Neural cell (in vitro differentiated cells): Measurements from ENCODE around the gene HBE1. TPM values are rescaled to one million over a fixed set of nuclear protein-coding genes. Genes with fewer than 3 reads are reported as not detected.

Experiments
- H2AFZ ChIP-seq: fragments of 200-600, 300-800 bp; sonication (generic), shearing (Covaris generic); 2 replicates; pipeline ENCODE4 v1.6.0; 2014; ENCODE audit warnings: low read depth, mild to moderate bottlenecking, antibody characterized with exemption, low read length, moderate library complexity
- H3F3A ChIP-seq: fragments of 200-600 bp; shearing (Covaris generic); 2 replicates; pipeline ENCODE4 v1.6.1; 2016; ENCODE audit warnings: mild to moderate bottlenecking, moderate library complexity, mixed read lengths, antibody characterized with exemption, low read length; ENCODE audit not compliant: insufficient read depth, poor library complexity, severe bottlenecking
- H3K27ac ChIP-seq: fragments of 200-600, 300-800 bp; sonication (generic), shearing (Covaris generic); 2 replicates; pipeline ENCODE4 v1.5.1; 2014; ENCODE audit warnings: mild to moderate bottlenecking, low read length, moderate library complexity
- H3K27me3 ChIP-seq: fragments of 300-800, 200-600 bp; sonication (generic), shearing (Covaris generic); 2 replicates; pipeline ENCODE4 v1.6.0; 2014; ENCODE audit warnings: mild to moderate bottlenecking, low read depth, low read length, moderate library complexity; ENCODE audit not compliant: insufficient read depth
- H3K36me3 ChIP-seq: fragments of 300-800, 200-600 bp; sonication (generic), shearing (Covaris generic); 2 replicates; pipeline ENCODE4 v1.5.1; 2014; ENCODE audit warnings: mild to moderate bottlenecking, antibody characterized with exemption, low read length, moderate library complexity; ENCODE audit not compliant: insufficient read depth
- H3K4me2 ChIP-seq: fragments of 300-800, 200-600 bp; sonication (generic), shearing (Covaris generic); 2 replicates; pipeline ENCODE4 v1.6.0; 2014; ENCODE audit warnings: mild to moderate bottlenecking, low read length
- H3K4me3 ChIP-seq: fragments of 300-800, 200-600 bp; sonication (generic), shearing (Covaris generic); 2 replicates; pipeline ENCODE4 v1.5.1; 2014; ENCODE audit warnings: mild to moderate bottlenecking, low read length, moderate library complexity
- H3K79me2 ChIP-seq: fragments of 200-600 bp; shearing (Covaris generic); replicated peaks from 2 replicates; pipeline ENCODE4 v1.6.0; 2014; ENCODE audit warnings: mild to moderate bottlenecking, low read length, moderate library complexity; ENCODE audit not compliant: insufficient read depth
- H3K9ac ChIP-seq: fragments of 300-800, 200-600 bp; sonication (generic), shearing (Covaris generic); 2 replicates; pipeline ENCODE4 v1.6.1; 2016; ENCODE audit warnings: mild to moderate bottlenecking, low read length, mixed read lengths
- H3K9me2 ChIP-seq: fragments of 200-600 bp; shearing (Covaris generic); 2 replicates; pipeline ENCODE4 v1.6.1; 2016; ENCODE audit warnings: mild to moderate bottlenecking, low read length, mixed read lengths; ENCODE audit not compliant: insufficient read depth
- H3K9me3 ChIP-seq: fragments of 200-600, 300-800 bp; sonication (generic), shearing (Covaris generic); 2 replicates; pipeline ENCODE4 v1.6.1; 2016; ENCODE audit warnings: mild to moderate bottlenecking, mixed run types, low read length, moderate library complexity, mixed read lengths
- H4K20me1 ChIP-seq: fragments of 200-600 bp; shearing (Covaris generic); 2 replicates; pipeline ENCODE4 v1.6.1; 2016; ENCODE audit warnings: mild to moderate bottlenecking, mixed run types; ENCODE audit not compliant: insufficient read depth
- EP300 ChIP-seq: fragments of 450-650 bp; conservative IDR thresholded peaks from 2 replicates; pipeline ENCODE4 v1.6.1; 2014; ENCODE audit warnings: antibody characterized with exemption, mild to moderate bottlenecking, moderate library complexity; ENCODE audit not compliant: poor library complexity, severe bottlenecking
- EZH2 ChIP-seq: fragments of 200-600, 300-800 bp; shearing (Covaris generic), sonication (generic); IDR thresholded peaks from 2 replicates; pipeline ENCODE4 v1.6.1; 2014; ENCODE audit warnings: antibody characterized with exemption, low read length, borderline replicate concordance, mild to moderate bottlenecking; ENCODE audit not compliant: insufficient read depth, poor library complexity, severe bottlenecking
- MXI1 ChIP-seq: fragments of 450-650 bp; conservative IDR thresholded peaks from 2 replicates; pipeline ENCODE4 v1.6.1; 2014; ENCODE audit warnings: antibody characterized with exemption, mild to moderate bottlenecking; ENCODE audit not compliant: poor library complexity, severe bottlenecking
- POLR2AphosphoS5 ChIP-seq: IDR thresholded peaks from 2 replicates; pipeline ENCODE4 v1.6.1; 2012
- RAD21 ChIP-seq: fragments of 450-650 bp; conservative IDR thresholded peaks from 2 replicates; pipeline ENCODE4 v1.6.1; 2014; ENCODE audit warnings: antibody characterized with exemption, mild to moderate bottlenecking, moderate library complexity
- SMC3 ChIP-seq: fragments of 450-650 bp; conservative IDR thresholded peaks from 2 replicates; pipeline ENCODE4 v1.6.1; 2014; ENCODE audit warnings: antibody characterized with exemption, mild to moderate bottlenecking, moderate library complexity; ENCODE audit not compliant: poor library complexity
- TAF1 ChIP-seq: IDR thresholded peaks from 2 replicates; pipeline ENCODE4 v1.6.1; 2012; ENCODE audit warnings: low read depth
- polyA plus RNA-seq: library from polyadenylated mRNA; depleted of rRNA; stranded (reverse); fragments of >200 nt; gene quantifications from 2 replicates; pipeline ENCODE4 v1.2.3, GENCODE V29; 2014
- TF ChIP-seq, protein P1 (sequence below): IDR thresholded peaks from 2 replicates; pipeline ENCODE4 v1.6.1; 2012; ENCODE audit warnings: borderline replicate concordance
- TF ChIP-seq, protein P2 (sequence below): fragments of 450-650 bp; IDR thresholded peaks from 2 replicates; pipeline ENCODE4 v1.5.1; 2014; ENCODE audit warnings: antibody characterized with exemption, mild to moderate bottlenecking, moderate library complexity; ENCODE audit not compliant: poor library complexity, severe bottlenecking

The HBE1 gene
- polyA plus RNA-seq, 1 donor from 2014 or later: not detected

GRCh38 chr11:5232821-5233220, 36.9 kb downstream of the HBE1 start:
- no peak overlapping the region for H3K9ac ChIP-seq
- H3K27me3 ChIP-seq: no peaks in the 10 kb centered on the region
- no peaks in the 10 kb centered on the region for H3K9me2 ChIP-seq
- no peaks in the 10 kb centered on the region for H3K79me2 ChIP-seq
- H3K27ac ChIP-seq: no peak overlapping the region
- H3K36me3 ChIP-seq: no peaks in the 10 kb centered on the region
- H3K4me3 ChIP-seq: no peak overlapping the region
- no peak for TF ChIP-seq POLR2AphosphoS5
- TF ChIP-seq EP300: no peak
- no peak for TF ChIP-seq TAF1
- TF ChIP-seq MXI1: no peak
- TF ChIP-seq, protein P1, sequence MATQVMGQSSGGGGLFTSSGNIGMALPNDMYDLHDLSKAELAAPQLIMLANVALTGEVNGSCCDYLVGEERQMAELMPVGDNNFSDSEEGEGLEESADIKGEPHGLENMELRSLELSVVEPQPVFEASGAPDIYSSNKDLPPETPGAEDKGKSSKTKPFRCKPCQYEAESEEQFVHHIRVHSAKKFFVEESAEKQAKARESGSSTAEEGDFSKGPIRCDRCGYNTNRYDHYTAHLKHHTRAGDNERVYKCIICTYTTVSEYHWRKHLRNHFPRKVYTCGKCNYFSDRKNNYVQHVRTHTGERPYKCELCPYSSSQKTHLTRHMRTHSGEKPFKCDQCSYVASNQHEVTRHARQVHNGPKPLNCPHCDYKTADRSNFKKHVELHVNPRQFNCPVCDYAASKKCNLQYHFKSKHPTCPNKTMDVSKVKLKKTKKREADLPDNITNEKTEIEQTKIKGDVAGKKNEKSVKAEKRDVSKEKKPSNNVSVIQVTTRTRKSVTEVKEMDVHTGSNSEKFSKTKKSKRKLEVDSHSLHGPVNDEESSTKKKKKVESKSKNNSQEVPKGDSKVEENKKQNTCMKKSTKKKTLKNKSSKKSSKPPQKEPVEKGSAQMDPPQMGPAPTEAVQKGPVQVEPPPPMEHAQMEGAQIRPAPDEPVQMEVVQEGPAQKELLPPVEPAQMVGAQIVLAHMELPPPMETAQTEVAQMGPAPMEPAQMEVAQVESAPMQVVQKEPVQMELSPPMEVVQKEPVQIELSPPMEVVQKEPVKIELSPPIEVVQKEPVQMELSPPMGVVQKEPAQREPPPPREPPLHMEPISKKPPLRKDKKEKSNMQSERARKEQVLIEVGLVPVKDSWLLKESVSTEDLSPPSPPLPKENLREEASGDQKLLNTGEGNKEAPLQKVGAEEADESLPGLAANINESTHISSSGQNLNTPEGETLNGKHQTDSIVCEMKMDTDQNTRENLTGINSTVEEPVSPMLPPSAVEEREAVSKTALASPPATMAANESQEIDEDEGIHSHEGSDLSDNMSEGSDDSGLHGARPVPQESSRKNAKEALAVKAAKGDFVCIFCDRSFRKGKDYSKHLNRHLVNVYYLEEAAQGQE: no peak
- TF ChIP-seq EZH2: no peak
- TF ChIP-seq, protein P2, sequence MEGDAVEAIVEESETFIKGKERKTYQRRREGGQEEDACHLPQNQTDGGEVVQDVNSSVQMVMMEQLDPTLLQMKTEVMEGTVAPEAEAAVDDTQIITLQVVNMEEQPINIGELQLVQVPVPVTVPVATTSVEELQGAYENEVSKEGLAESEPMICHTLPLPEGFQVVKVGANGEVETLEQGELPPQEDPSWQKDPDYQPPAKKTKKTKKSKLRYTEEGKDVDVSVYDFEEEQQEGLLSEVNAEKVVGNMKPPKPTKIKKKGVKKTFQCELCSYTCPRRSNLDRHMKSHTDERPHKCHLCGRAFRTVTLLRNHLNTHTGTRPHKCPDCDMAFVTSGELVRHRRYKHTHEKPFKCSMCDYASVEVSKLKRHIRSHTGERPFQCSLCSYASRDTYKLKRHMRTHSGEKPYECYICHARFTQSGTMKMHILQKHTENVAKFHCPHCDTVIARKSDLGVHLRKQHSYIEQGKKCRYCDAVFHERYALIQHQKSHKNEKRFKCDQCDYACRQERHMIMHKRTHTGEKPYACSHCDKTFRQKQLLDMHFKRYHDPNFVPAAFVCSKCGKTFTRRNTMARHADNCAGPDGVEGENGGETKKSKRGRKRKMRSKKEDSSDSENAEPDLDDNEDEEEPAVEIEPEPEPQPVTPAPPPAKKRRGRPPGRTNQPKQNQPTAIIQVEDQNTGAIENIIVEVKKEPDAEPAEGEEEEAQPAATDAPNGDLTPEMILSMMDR: no peak
- TF ChIP-seq SMC3: no peak
- TF ChIP-seq RAD21: no peak
- no peaks in the 10 kb centered on the region for H3F3A ChIP-seq
- H2AFZ ChIP-seq: no peak overlapping the region
- no peak overlapping the region for H3K4me2 ChIP-seq
- no peaks in the 10 kb centered on the region for H4K20me1 ChIP-seq
- no peaks in the 10 kb centered on the region for H3K9me3 ChIP-seq

GRCh38 chr11:5232176-5232575, 37.6 kb downstream of the HBE1 start:
- Histone ChIP-seq H2AFZ (no peak overlapping the region), H3K9ac (no peak overlapping the region), H3K9me2 (no peaks in the 10 kb centered on the region), H4K20me1 (no peaks in the 10 kb centered on the region), H3K9me3 (no peaks in the 10 kb centered on the region), H3K79me2 (no peaks in the 10 kb centered on the region), H3K27ac (no peak overlapping the region), H3K27me3 (no peaks in the 10 kb centered on the region), H3K36me3 (no peaks in the 10 kb centered on the region), H3F3A (no peaks in the 10 kb centered on the region), H3K4me2 (no peak overlapping the region), H3K4me3 (no peak overlapping the region)
- no peak for TF ChIP-seq EP300
- TF ChIP-seq EZH2: no peak
- TF ChIP-seq TAF1: no peak
- no peak for TF ChIP-seq MXI1
